HG02973 (cell line): ENCODE measurements around the gene LMBRD1.
"Not testable (repeated sequence)": the region's sequence is repeated elsewhere in the genome, so short reads cannot be mapped to it uniquely, and the experiment has no call there.

Experiments
- ATAC-seq: cut with Tn5 transposase; IDR thresholded peaks from one replicate; pipeline ENCODE4 v1.9.1; 2021; ENCODE audit warnings: moderate library complexity; ENCODE audit not compliant: unreplicated experiment

LMBRD1 gene

GRCh38 chr6:69796642-69797390 is at the start of gene LMBRD1:
TSS of gene LMBRD1 (minus strand) at chr6:69797010. CDS start at chr6:69796881, 129 bp downstream.
- peak; percentile 90 for ATAC-seq

GRCh38 chr6:69846312-69846711 is 49.5 kb upstream of the LMBRD1 start:
- no peak for ATAC-seq

- ATAC-seq = no peak
These were observed 46.4 kb upstream of the LMBRD1 start for GRCh38 chr6:69843189-69843588.

DNA sequence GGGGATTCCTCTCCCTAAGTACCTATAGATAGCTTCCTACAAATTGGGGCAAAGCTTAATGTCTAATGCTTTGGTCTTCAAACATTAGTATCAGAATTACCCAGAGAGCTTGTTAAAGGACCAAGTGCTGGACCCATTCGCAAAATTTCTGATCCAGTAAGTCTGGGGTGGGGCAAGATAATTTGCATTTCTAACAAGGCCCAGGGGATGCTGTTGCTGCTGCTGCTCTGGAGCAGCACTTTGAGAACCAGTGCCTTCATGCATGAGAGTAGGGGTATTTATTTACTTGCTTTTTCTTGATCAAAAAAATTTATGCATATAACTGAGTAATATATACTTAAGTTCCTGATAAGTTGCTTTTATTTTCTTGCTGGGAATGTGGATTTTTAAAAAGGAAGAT is 45.1 kb upstream of the LMBRD1 start:
- no peak for ATAC-seq

- ATAC-seq = peak; percentile 80
These were observed 38.8 kb upstream of the LMBRD1 start for GRCh38 chr6:69835414-69836179.

- ATAC-seq = no peak
These were observed 35.7 kb upstream of the LMBRD1 start for GRCh38 chr6:69832558-69832957.

DNA sequence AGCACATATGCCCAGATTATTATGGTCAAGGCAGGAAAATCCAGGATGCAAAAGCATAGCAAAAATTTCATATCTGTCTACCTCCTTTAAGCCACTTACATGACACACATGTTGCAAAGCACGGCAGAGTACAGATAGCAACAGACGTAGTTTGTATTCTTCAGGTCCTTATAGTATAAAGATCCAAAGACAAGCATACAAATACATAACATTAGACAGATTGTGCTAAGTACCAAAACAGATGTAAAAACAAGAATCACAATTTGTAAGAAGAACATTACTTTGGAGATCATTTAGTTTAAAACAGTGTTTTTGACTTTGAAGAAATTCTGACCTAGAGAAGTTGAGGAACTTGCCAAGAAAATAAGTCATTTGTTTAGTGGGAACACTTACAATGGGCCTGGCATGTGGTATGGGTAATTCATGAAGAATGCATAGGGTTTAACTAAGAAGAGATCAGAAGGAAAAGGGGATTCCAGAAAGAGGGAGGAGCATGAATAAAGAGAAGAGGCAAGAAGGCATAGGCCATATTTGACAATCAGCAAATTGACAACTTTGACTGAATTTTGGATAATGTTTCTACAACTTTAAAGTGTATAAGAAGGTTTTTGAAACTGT is 30.6 kb upstream of the LMBRD1 start:
- ATAC-seq = no peak

DNA sequence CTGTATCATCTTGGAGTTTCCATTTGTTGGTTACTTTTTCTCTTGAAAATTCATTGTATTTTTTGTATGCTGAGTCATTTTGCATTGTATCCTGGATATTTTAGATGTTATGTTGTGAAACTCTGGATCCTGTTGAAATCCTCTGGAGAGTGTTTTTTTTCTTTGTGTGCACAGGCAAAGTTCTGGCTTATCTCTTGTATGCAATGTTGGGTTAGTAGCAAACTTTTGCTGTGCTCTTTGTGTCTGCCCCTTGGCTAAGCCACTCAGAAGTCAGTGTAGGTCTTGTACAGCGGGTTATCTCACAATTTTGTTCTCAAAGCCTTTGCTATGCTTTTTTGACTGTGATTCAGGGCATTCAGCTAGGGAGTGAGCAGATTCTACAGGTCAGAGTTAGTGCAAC is 29.1 kb upstream of the LMBRD1 start:
- ATAC-seq = no peak

DNA sequence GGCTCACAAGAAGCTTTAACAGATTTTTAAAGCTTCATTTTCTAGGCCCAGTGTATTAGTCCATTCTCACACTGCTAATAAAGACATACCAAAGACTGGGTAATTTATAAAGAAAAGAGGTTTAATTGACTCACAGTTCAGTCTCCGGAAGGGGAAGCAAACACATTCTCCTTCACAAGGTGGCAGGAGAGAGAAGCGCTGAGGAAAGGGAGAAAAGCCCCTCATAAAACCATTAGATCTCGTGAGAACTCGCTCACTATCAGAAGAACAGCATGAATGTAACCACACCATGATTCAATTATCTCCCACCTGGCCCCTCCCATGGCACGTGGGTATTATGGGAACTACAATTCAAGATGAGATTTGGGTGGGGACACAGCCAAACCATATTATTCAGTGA is 27.5 kb upstream of the LMBRD1 start:
- ATAC-seq = not testable (repeated sequence)

- no peak for ATAC-seq
These were observed 23.6 kb upstream of the LMBRD1 start for GRCh38 chr6:69820438-69820837.

- ATAC-seq = no peak
These were observed 23.2 kb upstream of the LMBRD1 start for GRCh38 chr6:69820018-69820417.

DNA sequence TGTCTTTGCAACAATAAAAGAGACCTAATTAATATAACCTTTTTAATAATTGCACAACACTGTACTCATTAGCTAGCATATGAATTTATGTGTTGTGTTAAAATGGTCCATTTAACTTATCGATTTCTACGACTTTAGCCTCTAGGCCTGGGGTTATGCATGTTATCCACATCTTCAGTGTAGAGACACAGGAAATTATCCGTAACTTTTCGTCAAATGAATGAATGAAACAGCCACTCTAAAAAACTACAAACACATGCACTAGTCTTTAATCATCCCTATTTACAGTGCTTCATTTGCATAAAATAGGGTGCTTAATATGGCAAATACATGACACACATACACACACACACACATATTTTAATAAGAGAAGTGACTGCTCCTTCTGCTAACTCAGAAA is 22.3 kb upstream of the LMBRD1 start:
- ATAC-seq = no peak

GRCh38 chr6:69818223-69818930 is 21.6 kb upstream of the LMBRD1 start:
- no peak for ATAC-seq

DNA sequence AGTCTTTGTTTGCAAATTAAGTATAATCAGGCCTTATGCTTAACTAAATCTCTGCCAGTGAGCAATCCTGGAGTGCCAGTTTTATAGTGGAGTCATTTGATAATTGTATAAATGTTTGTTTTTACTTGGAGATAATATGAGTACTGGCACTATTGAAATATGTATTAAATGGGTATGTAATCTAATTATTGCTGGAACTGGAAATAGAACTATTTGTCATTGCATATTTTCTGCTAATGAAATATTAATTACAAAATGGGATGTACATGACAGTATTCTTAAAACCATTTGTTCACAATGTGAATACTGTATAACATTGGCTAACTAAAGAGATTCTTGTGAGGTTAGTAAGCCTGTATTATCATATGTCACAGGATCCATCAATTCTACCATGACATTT is 20.5 kb upstream of the LMBRD1 start:
- ATAC-seq = no peak

DNA sequence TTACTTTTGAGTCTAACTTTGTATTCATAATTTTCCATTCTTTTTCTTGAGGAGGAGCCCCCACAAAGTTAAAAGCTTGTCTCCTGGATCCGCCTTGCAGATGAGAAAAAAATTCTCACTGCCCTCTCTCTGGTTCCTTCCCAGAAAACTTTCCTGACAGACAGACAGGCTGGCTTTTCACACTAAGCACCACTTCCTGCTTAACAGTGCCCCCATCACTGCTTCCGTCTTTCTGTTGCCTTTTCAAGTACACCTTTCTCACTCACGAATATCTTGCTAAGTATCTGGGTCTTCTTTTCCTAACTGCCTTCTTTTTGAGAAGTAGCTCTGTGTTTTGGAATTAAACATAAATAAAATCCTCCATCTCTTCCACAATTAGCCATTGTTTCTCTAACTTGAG is 19.8 kb upstream of the LMBRD1 start:
- no peak for ATAC-seq

DNA sequence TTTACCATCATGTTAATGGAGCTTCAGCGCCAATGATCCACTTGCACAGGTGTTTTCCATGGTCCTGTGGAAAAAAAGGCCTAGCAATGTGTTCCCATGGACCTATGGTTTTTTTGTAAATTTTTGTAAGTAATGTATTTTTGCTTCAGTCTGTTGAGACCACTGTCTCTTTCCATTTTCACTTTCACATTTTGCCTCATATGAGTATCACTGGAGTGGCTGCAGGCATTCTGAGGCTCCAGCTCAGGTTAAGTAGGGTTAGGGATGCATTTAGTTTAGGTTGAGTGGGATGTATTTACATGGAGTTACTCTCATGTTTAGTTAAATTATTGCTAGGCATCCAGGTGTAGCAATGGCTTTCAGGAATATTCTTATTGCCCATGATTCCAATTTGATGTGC is 19.2 kb upstream of the LMBRD1 start:
- ATAC-seq = peak; percentile 81

DNA sequence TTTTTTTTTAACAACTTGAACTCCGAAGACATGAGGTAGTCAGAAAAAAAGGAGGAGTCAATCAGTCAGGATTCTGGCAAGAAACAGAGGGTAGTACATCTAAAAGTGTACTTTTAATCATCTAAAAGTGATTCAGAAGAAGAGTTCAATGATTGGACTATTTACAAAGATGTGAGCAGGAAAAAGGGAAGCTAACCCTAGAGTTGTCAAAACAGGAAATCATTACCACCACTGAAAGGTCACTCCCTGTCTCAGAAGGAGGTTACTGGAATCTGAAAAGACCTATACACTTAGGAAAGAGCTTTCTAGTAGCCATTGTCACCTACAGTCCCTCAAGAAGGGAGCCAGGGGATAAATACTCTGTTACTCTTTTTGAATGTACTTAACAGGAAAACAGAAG is 16.7 kb upstream of the LMBRD1 start:
- ATAC-seq = peak; percentile 35

GRCh38 chr6:69812746-69813427 is 16.1 kb upstream of the LMBRD1 start:
- ATAC-seq = no peak

DNA sequence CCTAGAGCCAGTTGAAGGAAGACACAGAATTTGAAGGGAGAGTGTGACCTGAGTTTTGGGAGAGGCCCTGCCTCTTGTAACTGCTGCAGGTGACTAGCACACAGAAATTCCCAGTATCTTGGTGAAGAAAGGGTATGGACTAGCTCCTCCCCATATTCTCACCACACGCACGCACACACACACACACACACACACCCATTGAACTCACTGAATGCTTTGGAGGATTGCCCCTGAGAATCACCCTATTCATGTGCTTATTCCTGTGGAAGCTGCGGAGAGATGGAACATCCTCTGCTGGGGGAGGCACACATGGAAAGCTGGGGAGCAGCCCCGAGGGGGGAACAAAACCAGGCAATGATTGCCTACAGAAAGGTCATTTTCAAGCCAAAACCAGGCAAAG is 6.2 kb upstream of the LMBRD1 start:
- no peak for ATAC-seq

GRCh38 chr6:69801711-69802110 is 4.9 kb upstream of the LMBRD1 start:
- ATAC-seq = no peak

GRCh38 chr6:69801225-69801624 is 4.4 kb upstream of the LMBRD1 start:
- ATAC-seq = no peak
